Stimulated activated CD8-positive, alpha-beta memory T cell treated with anti-CD3 and anti-CD28 coated beads, Interleukin-12 subunit alpha, Interleukin-12 subunit beta, amount 100 ng/mL, for 24 hours (primary cell): ENCODE measurements around the gene ARMC9.

ENCODE experiments used
- DNase-seq: peaks from one replicate; pipeline ENCODE4 v3.0.0-alpha.2; 2020; ENCODE audit errors: extremely low read depth

ARMC9 gene

DNA sequence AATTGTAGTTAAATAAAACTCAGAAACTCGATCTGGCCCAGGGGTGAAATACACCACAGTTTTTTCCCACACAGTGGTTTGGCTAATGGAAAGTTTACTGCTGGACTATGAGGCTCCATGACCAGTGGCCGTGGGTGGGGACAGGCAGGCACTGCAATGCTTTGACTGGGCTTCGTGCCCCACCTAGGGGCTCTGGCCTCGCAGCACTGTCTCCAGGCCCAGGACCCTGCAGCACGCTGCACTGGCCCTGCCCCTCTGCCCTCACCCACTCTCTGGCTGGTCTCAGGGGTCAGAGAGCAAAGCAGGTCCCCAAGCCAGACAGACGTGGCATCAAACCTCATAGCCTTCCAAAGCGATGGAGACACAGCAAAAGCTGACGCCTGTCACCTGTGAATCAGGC, 183.7 kb downstream of the ARMC9 start:
- DNase-seq: no peak

- no peak for DNase-seq
Measured at GRCh38 chr2:231383416-231384108, 185.1 kb downstream of the ARMC9 start.

DNA sequence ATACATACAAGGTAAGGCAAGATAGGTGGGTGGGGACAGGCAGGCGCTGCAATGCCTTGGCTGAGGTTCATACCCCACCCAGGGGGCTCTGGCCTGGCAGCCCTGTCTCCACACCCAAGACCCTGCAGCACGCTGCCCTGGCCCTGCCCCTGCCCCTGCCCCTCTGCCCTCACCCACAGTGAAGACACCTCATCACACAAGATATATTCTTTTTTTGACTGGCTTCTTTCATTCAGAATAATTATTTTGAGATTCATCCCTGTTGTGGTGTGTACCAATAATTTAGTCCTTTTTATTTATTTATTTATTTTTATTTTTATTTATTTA, 185.6 kb downstream of the ARMC9 start:
- DNase-seq: no peak

GRCh38 chr2:231384970-231385369, 186.5 kb downstream of the ARMC9 start:
- DNase-seq: no peak

GRCh38 chr2:231385429-231385828, 187.0 kb downstream of the ARMC9 start:
- DNase-seq: no peak

DNA sequence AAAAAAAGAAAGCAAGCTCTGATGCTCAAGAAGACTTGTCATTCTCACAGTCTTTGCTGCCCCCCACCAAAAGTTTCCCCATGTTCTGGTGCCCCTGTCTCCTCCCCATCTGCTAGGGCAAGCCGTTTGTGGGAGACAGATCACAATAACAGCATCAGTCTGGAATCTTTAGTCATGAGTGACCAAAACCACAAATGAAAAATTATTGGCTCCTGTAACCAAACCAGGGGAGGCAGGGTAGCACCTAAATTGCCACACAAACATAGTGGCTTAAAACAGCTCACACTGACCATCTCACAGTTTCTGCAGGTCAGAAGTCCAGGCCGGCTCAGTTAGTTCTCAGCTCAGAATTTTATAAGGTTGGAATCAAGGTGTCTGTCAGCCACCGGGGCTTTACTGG, 188.0 kb downstream of the ARMC9 start:
- DNase-seq: no peak

DNA sequence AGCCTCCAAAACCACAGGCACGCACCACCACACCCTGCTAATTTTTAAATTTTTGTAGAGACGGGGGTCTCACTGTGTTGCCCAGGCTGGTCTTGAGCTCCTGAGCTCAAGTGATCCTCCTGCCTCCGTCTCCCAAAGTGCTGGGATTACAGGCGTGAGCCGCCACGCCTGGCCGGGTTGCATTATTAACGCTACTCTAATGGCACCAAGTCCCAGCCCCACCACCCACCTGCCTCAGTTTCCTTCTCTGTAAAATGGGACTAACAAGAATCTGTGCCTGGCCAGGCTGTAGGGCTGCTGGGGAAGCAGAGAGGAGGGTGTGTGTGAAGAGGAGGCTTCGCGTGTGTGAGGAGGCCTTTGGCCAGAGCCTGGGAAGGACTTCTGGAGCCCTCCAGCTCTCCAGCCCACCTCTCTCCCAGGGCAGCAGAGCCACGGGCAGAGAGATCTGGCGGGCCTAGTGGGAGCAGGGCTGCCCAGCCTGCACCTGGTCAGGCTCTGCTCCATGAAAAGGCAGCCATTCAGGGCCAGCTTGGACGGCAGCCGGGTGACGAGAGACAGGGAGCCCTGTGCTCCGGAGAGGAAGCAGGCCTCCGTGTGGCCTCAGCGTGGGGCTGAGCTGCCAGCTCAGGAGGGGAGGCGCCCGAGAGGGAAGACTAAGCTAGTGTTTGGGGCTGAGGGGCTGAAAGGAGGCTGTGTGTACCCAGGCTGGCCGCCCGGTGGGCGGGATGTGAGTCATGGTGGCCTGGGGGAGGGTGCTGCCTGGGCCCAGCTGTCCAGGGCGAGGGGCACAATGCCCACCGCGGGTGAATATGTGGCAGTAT, 189.7 kb downstream of the ARMC9 start:
- DNase-seq: no peak

GRCh38 chr2:231388725-231389346, 190.4 kb downstream of the ARMC9 start:
- DNase-seq: no peak

- DNase-seq: no peak
Measured at GRCh38 chr2:231390667-231391066, 192.2 kb downstream of the ARMC9 start.

- no peak for DNase-seq
Measured at GRCh38 chr2:231391981-231392380, 193.6 kb downstream of the ARMC9 start.

DNA sequence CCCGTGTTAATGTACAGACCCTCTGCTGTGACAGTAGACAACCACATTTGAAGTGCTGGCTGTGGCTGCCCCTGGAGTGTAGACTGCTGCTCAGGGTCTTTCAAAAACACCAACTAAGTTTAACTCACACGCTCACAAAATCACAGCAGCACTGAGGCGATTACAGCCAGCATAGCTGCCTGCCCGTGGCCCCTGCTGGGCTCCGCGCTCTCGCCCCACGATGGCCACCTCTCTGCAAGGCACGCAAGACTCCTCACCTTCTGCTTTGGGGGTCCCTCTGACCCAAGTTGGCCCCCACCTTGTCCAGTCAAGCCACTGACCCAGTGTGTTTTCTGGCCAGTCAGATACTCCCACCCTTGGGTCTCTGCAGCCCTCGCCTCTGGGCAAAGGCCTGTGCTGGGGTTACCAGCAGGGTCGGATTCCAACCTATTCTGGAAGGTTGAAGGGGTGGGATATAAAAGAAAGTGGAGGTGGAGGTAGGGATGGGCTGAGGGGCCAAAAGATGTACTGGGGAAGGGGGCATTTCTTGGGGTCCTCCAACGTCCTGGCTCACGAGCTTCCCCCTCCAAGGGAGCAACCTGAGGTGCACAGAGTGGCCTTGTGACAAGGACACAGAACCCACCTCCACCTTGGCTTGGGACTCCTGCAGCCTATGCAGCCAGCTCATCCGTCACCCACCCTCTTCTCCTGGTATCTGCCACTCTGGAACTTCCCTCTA, 194.2 kb downstream of the ARMC9 start:
- DNase-seq: no peak

- DNase-seq: no peak
Measured at GRCh38 chr2:231393149-231394131, 195.0 kb downstream of the ARMC9 start.

DNA sequence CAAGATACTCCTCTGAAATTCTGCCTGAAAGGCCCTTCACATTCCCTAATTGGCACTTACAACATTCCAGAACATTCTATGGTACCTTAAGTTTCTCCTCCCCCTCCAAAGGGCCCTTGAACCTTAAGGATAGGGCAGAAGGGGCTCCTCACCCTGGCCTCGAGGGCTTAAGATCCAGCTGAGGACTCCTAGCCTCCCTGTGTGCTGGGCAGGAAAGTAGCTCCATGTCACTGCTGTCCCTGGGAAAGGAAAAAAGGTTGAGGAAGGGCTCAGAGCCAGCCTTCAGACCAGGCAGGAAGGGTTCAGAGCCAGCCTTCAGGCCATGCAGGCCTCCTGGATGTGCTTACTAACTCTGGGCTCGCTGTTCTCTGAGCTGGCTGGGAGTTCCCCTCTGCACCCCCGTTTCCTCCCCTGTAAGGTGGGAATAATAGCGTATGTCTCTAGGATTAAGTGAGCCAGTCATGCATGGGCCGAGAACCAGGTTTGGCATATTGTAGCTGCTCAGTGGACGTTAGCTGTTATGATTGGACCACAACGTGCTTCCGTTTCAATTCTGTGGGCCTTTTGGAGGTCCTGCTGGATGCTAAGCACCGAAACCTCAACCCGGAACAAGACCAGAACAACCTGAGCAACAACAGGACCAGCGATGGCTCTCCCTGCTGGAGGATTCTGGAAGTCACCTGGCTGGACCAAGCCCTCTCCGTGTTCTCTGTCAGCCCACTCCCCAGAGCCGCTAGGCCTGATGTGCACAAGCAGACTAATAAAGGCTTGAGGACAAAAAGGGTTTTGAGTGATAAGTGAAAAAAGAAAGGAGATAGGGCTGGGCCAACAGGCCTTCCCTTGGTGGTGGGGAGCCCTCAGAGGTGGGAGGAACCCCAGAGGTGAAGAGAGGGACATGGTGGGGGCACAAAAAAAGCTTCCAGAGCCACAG, 196.0 kb downstream of the ARMC9 start:
- DNase-seq: no peak

DNA sequence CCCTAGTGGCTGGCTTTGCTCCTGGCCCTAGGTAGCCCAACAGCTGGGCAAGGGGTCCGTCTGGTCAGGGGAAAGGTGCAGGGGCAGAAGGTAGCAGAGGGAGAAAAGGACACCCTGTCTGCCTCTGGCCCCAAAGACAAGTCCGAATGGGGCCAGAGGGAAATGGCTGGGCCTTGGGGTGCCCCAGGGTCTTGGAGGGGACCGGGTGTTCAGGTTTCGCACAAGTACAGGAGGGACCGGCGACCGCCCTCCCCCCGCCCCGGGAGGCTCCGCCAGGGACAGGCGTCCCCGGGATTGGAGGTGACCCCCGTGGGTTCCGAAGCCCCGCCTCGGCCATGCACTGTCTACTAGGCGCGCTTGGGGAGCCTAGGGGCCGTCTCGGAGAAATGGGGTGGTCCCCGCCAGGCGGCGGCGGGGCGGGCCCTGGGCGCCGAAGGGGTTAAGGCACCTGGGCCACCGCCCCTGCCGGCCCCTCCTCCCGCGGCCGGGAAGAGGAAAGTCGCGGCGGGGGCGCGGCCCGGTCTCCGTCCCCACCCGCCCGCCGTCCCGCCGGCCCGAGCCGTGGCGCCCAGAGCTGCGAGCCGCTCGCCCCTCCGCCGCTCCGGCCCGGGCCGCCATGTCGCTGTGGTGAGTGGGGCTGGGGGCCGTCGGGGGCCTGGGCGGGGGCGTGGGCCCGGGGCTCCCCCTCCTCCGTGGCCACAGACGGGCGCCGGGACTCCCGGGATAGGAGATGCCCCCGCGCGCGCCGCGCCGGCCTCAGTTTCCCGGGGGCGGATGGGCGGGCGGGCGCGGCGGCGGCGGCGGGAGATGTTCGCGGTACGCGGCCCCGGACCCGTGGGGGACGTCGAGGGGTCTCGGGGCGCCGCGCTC, 197.0 kb downstream of the ARMC9 start, which contains the start of gene B3GNT7:
B3GNT7 (plus strand) TSS at position 523 of the 870 bp plus-strand sequence; CDS start at position 617, 94 bp downstream.
- DNase-seq: no peak

DNA sequence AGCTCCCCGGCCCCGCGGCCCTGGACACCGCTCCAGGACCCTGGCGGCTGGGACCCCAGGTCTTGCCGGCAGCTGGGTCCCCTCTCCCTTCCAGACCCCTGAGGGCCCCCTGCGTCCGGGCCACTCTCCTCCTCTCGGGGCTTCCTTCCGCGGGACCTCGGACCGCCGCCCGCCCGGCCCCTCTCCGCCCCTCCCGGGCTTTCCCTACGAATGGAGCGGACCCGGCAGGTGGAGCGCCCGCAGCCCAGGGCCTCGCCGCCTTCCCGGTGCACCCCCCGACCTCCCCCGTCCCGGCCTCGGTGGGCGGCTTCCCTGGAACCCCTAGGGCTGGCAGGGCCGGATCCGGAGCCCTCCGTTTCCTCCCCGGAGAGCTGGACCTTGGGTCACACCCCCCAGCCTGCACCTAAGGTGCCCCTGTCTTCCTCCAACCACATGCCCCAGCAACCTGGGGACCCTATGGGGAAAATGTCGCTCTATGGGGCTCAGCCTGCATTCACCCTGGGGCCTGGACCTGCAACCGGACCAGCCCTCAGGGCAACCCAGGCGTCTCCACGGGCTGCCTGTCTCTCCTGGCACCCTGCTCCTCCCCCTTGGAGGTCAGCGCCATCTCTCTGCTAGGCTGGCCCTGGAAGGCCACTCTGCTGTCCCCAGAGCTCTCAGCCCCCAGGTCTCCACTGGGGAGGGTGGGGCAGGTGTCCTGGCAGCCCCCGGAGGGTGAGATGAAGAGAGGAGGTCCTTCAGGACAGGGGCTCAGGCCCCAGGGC, 197.8 kb downstream of the ARMC9 start:
- no peak for DNase-seq

GRCh38 chr2:231397011-231397927, 198.8 kb downstream of the ARMC9 start:
- no peak for DNase-seq

DNA sequence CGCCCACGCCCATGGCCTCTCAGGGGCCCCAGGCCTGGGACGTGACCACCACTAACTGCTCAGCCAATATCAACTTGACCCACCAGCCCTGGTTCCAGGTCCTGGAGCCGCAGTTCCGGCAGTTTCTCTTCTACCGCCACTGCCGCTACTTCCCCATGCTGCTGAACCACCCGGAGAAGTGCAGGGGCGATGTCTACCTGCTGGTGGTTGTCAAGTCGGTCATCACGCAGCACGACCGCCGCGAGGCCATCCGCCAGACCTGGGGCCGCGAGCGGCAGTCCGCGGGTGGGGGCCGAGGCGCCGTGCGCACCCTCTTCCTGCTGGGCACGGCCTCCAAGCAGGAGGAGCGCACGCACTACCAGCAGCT, 199.5 kb downstream of the ARMC9 start:
- no peak for DNase-seq
